A549 (cell line): ENCODE measurements around the gene MED16.

Experiments used
- CEBPB ChIP-seq, 2 experiments: fragments of >200 bp in 1 of 2; sonication (Bioruptor Twin) in 1 of 2; formaldehyde crosslinking in 1 of 2; IDR thresholded peaks; 2 replicates each; pipeline ENCODE4 v1.6.1; 2012 to 2016
- EP300 ChIP-seq, 2 experiments: fragments of >200 bp; sonication (Bioruptor Twin); formaldehyde crosslinking; IDR thresholded peaks; 2 replicates in 1 of 2; 3 replicates in 1 of 2; pipeline ENCODE4 v1.6.1; 2016 to 2017
- ESRRA ChIP-seq: fragments of 150-350 bp; IDR thresholded peaks from 2 replicates; pipeline ENCODE4 v1.6.1; 2014; ENCODE audit warnings: mild to moderate bottlenecking, low read length, borderline replicate concordance
- MAZ ChIP-seq: fragments of 150-350 bp; IDR thresholded peaks from 2 replicates; pipeline ENCODE4 v1.6.1; 2014; ENCODE audit warnings: antibody characterized with exemption, low read depth, low read length, borderline replicate concordance
- RAD21 ChIP-seq, 2 experiments: fragments of >200 bp in 1 of 2; sonication (Bioruptor Twin) in 1 of 2; formaldehyde crosslinking in 1 of 2; IDR thresholded peaks in 1 of 2; conservative IDR thresholded peaks in 1 of 2; 2 replicates in 1 of 2; 3 replicates in 1 of 2; pipeline ENCODE4 v1.6.1; 2012 to 2018; ENCODE audit warnings: inconsistent platforms in 1 of 2
- RFX5 ChIP-seq: fragments of 450-650 bp; IDR thresholded peaks from 2 replicates; pipeline ENCODE4 v1.7.1; 2014; ENCODE audit warnings: antibody characterized with exemption, mild to moderate bottlenecking, moderate library complexity
- RNF2 ChIP-seq: fragments of 200-600 bp; sonication (generic); IDR thresholded peaks from 2 replicates; pipeline ENCODE4 v1.6.1; 2016; ENCODE audit warnings: low read depth, mild to moderate bottlenecking, antibody characterized with exemption, moderate library complexity, borderline replicate concordance
- ZFP36 ChIP-seq: fragments of 450-650 bp; IDR thresholded peaks from 2 replicates; pipeline ENCODE4 v1.6.1; 2014; ENCODE audit warnings: borderline replicate concordance; ENCODE audit not compliant: partially characterized antibody
- TF ChIP-seq, protein P1 (sequence below): IDR thresholded peaks from 2 replicates; pipeline ENCODE4 v1.6.1; 2012
- TF ChIP-seq, protein P2 (sequence below): fragments of >200 bp; sonication (Bioruptor Twin); formaldehyde crosslinking; IDR thresholded peaks from 3 replicates; pipeline ENCODE4 v1.5.1; 2016
- TF ChIP-seq, protein P3 (sequence below): IDR thresholded peaks from 2 replicates; pipeline ENCODE4 v1.6.1; 2012
- TF ChIP-seq, protein P4 (sequence below): fragments of 200-600 bp; sonication (generic); IDR thresholded peaks from 2 replicates; pipeline ENCODE4 v1.6.1; 2016; ENCODE audit warnings: antibody characterized with exemption, mild to moderate bottlenecking, moderate library complexity

DNA sequence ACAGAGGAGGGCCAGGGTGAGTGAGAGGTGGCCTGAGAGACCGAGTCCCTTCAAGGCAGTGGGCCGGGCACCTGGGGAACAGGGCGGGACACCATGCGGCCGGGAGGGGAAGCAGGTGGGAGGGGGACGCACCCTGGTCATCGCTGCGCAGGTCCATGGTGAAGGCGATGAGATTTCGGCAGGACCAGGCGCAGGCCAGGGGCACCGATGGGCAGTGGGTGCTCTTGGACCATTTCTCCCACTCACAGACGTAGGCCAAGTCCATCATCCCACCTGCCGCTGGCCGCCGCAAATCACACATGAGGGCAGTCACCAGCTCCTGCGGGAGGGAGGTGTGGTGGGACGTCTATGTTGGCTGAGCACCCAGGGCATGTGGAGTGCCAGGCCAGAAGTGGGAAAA, 2.2 kb downstream of the MED16 start:
- TF ChIP-seq ESRRA (no peak), MAZ (no peak), RFX5 (no peak), EP300 (IDR thresholded peaks at IDR 0.05) (no peak), RNF2 (no peak), RAD21 (conservative IDR thresholded peaks at IDR 0.05 in 1 of 2, IDR thresholded peaks at IDR 0.05 in 1 of 2) (no peak), CEBPB (IDR thresholded peaks at IDR 0.05) (no peak), ZFP36 (no peak)
- TF ChIP-seq, protein P1, sequence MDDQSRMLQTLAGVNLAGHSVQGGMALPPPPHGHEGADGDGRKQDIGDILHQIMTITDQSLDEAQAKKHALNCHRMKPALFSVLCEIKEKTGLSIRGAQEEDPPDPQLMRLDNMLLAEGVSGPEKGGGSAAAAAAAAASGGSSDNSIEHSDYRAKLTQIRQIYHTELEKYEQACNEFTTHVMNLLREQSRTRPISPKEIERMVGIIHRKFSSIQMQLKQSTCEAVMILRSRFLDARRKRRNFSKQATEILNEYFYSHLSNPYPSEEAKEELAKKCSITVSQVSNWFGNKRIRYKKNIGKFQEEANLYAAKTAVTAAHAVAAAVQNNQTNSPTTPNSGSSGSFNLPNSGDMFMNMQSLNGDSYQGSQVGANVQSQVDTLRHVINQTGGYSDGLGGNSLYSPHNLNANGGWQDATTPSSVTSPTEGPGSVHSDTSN: no peak
- TF ChIP-seq, protein P2, sequence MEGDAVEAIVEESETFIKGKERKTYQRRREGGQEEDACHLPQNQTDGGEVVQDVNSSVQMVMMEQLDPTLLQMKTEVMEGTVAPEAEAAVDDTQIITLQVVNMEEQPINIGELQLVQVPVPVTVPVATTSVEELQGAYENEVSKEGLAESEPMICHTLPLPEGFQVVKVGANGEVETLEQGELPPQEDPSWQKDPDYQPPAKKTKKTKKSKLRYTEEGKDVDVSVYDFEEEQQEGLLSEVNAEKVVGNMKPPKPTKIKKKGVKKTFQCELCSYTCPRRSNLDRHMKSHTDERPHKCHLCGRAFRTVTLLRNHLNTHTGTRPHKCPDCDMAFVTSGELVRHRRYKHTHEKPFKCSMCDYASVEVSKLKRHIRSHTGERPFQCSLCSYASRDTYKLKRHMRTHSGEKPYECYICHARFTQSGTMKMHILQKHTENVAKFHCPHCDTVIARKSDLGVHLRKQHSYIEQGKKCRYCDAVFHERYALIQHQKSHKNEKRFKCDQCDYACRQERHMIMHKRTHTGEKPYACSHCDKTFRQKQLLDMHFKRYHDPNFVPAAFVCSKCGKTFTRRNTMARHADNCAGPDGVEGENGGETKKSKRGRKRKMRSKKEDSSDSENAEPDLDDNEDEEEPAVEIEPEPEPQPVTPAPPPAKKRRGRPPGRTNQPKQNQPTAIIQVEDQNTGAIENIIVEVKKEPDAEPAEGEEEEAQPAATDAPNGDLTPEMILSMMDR: no peak
- TF ChIP-seq, protein P3, sequence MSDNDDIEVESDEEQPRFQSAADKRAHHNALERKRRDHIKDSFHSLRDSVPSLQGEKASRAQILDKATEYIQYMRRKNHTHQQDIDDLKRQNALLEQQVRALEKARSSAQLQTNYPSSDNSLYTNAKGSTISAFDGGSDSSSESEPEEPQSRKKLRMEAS: no peak
- TF ChIP-seq, protein P4, sequence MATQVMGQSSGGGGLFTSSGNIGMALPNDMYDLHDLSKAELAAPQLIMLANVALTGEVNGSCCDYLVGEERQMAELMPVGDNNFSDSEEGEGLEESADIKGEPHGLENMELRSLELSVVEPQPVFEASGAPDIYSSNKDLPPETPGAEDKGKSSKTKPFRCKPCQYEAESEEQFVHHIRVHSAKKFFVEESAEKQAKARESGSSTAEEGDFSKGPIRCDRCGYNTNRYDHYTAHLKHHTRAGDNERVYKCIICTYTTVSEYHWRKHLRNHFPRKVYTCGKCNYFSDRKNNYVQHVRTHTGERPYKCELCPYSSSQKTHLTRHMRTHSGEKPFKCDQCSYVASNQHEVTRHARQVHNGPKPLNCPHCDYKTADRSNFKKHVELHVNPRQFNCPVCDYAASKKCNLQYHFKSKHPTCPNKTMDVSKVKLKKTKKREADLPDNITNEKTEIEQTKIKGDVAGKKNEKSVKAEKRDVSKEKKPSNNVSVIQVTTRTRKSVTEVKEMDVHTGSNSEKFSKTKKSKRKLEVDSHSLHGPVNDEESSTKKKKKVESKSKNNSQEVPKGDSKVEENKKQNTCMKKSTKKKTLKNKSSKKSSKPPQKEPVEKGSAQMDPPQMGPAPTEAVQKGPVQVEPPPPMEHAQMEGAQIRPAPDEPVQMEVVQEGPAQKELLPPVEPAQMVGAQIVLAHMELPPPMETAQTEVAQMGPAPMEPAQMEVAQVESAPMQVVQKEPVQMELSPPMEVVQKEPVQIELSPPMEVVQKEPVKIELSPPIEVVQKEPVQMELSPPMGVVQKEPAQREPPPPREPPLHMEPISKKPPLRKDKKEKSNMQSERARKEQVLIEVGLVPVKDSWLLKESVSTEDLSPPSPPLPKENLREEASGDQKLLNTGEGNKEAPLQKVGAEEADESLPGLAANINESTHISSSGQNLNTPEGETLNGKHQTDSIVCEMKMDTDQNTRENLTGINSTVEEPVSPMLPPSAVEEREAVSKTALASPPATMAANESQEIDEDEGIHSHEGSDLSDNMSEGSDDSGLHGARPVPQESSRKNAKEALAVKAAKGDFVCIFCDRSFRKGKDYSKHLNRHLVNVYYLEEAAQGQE: no peak
